HL-60 (cell line): ENCODE results near the gene NPEPL1.

ENCODE experiments used
- DNase-seq, 2 experiments: peaks; one replicate each; pipeline ENCODE4 v3.0.0-alpha.2; 2010 to 2020; ENCODE audit warnings: low read depth in 1 of 2, low spot score in 1 of 2
- H3K27ac ChIP-seq: fragments of 250-450 bp; sonication (Bioruptor Pico); replicated peaks from 2 replicates; pipeline ENCODE4 v1.5.1; 2020; ENCODE audit warnings: mild to moderate bottlenecking, moderate library complexity
- H3K27me3 ChIP-seq: fragments of 250-450 bp; sonication (Bioruptor Pico); 2 replicates; pipeline ENCODE4 v1.5.1; 2021; ENCODE audit warnings: mild to moderate bottlenecking, moderate library complexity; ENCODE audit not compliant: insufficient read depth, poor library complexity, severe bottlenecking
- H3K4me3 ChIP-seq: replicated peaks from 2 replicates; pipeline ENCODE4 v1.5.1; 2011; ENCODE audit warnings: mild to moderate bottlenecking, control low read depth, low read length; ENCODE audit not compliant: insufficient read depth
- CTCF ChIP-seq: IDR thresholded peaks from one replicate; pipeline ENCODE4 v1.5.1; 2011; ENCODE audit warnings: low read length, control low read depth, inconsistent platforms; ENCODE audit not compliant: insufficient read depth
- GABPA ChIP-seq: IDR thresholded peaks from 2 replicates; pipeline ENCODE4 v1.6.1; 2012; ENCODE audit warnings: low read depth
- POLR2AphosphoS5 ChIP-seq: IDR thresholded peaks from 2 replicates; pipeline ENCODE4 v1.6.1; 2012; ENCODE audit warnings: low read depth
- REST ChIP-seq: IDR thresholded peaks from 2 replicates; pipeline ENCODE4 v1.6.1; 2012; ENCODE audit warnings: low read depth; ENCODE audit not compliant: insufficient replicate concordance
- SPI1 ChIP-seq: IDR thresholded peaks from 2 replicates; pipeline ENCODE4 v1.6.1; 2012; ENCODE audit warnings: low read depth, mild to moderate bottlenecking, borderline replicate concordance

The NPEPL1 gene

GRCh38 chr20:58707770-58708169 is 15.2 kb downstream of the NPEPL1 start:
- DNase-seq: no peak
- H3K27me3 ChIP-seq: no peaks in the 10 kb centered on the region
- TF ChIP-seq GABPA (no peak), SPI1 (no peak), POLR2AphosphoS5 (no peak), CTCF (no peak), REST (no peak)
- no peak overlapping the region for H3K4me3 ChIP-seq
- H3K27ac ChIP-seq: no peak overlapping the region

DNA sequence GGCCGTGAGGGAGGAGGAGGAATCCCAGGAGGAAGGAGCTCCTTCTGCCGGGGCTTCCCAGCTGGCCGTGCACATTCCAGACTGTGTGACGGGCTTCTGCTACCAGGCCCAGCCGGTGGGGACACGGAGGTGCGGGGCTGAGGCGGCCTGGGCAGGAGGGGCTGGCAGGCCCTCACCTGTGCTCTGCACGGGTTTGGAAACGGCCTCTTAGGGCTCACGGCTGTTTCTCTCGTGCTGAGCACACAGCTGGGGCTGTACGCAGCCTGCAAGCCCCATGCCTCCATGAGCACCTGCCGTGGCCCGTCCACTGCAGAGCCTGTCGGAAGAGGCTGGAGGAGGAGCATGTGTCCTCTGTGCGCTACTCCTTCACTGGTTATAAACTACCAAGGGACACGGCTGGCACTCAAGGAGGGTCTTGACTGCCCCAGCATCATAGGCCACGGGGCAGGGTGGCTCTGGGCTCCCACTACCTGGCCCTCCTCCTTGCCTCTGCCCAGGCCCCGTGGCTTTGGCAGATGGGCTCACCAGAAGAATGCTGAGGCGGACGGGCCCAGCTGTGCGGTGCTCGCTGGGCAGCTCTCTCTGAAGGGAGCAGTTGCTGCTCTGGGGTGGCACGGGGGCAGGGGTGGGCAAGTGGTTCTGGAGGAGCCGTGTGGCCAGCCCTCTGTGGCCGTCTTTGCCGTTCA is 15.8 kb downstream of the NPEPL1 start:
- TF ChIP-seq REST (no peak), POLR2AphosphoS5 (no peak), CTCF (no peak), SPI1 (no peak), GABPA (no peak)
- no peak overlapping the region for H3K27ac ChIP-seq
- H3K4me3 ChIP-seq: no peak overlapping the region
- no peaks in the 10 kb centered on the region for H3K27me3 ChIP-seq
- no peak for DNase-seq

DNA sequence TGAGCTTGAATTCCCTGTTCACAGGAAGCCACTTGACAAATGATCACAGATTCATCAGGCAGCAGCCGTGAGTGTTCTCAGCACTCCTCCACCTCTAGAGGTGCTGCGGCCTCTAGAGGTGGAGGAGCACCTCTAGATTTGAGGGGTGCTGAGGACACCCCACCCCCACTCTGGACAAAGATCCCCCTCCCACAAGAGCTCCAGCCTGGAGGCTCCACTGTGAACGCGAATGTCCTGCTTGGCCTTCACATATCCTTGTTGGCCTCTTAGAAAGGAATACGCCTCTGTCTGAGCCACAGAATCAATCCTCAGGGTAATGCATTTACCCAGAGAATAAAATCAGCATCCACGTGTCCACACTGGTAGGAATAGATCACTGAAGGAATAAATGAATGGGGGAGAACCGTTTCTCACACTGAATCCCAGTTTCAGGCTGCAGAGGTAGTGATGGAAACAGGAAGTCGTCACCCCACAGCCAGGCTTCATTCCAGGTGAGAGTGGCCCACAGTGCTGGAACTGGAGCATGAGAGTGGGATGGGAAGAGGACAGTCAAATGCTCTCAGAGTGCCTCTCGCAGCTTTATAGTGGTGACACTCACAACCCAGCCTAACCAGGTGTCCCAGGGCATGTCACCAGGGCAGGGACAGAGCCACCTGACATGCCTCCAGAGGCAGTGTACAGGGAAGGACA is 16.6 kb downstream of the NPEPL1 start:
- Histone ChIP-seq H3K27me3 (no peaks in the 10 kb centered on the region), H3K27ac (no peak overlapping the region), H3K4me3 (no peak overlapping the region)
- no peak for DNase-seq
- no peak for TF ChIP-seq SPI1
- TF ChIP-seq REST: no peak
- no peak for TF ChIP-seq GABPA
- no peak for TF ChIP-seq CTCF
- TF ChIP-seq POLR2AphosphoS5: no peak
